Articular chondrocyte of knee joint (primary cell): ENCODE measurements around the gene SEC63. TPM values are rescaled to one million over a fixed set of nuclear protein-coding genes. Genes with fewer than 3 reads are reported as not detected.

Experiments
- small RNA-seq: library from RNA; depleted of rRNA; stranded (forward); fragments of <200 nt; gene quantifications from one replicate; pipeline ENCODE3, GENCODE V24; 2012
- total RNA-seq: library from RNA; depleted of rRNA; stranded (reverse); fragments of >200 nt; gene quantifications from 2 replicates; pipeline ENCODE4 v1.2.3, GENCODE V29; 2012

The SEC63 gene
- total RNA-seq: 33.3 and 44.2 TPM in 2 replicates

GRCh38 chr6:107957909-107958688 lies at the start of gene SEC63:
SEC63 (minus strand) TSS chr6:107958208; CDS start chr6:107958009, 199 bp downstream.

Small RNA genes lying within 50 kb of the gene (small RNA-seq; reads per million reads assigned to genes)
- gene MTHFD2P3 (not detected), gene RF00045 (not detected), gene RNU6-437P (not detected)

Other genes starting within 250 kb of the SEC63 start
- not detected in 2 replicates for gene SCML4, start 133.9 kb downstream of the SEC63 start, total RNA-seq
- gene OSTM1, start 116.5 kb upstream of the SEC63 start, total RNA-seq: 29.3 and 34.0 TPM in 2 replicates
- gene NR2E1, start 207.8 kb upstream of the SEC63 start, total RNA-seq: not detected in 2 replicates